Measurements from ENCODE around the gene OPRD1. TPM values are rescaled to one million over a fixed set of nuclear protein-coding genes. Genes with fewer than 3 reads are reported as not detected.

OPRD1 gene
- total RNA-seq, 1 donor from 2014 or later = not detected

DNA sequence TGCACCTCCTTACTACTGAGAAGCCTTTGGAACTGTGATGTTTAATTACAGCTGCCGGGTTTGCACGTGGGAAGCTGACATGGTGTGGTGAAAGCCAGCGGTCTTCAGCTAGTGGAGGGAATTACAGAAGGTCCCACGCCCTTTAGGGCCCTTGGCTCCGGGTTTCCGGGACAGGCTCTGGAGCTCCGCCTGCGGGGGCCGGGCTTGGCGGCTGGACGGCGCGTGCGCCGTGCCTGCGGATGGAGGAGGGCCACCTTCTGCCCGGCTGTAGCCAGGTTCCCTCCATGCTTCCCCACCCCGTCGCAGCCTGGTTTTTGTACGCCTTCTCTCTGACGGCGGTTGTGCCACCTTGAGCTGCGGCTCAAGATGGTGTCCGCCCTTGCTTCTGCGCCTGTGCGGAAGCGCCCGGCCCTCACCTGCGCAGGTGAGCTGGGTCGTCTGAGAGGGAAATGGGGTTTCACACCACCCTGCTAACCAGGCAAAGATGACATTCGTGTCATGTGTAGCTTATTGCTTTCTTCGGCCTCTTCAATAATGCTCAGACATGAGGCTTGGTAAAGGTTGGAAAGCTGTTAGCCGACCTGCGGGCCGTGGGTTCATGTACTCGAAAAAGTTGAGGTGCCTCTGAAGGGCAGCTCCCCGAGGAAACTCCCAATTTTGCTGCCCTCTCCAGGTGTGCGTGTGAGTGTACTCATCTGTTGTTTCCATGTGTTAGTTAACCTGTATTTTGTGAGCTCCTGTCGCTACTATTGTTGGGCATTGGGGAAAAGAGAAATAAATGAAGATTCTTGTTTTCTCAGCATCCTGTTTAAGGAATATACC, 36.6 kb upstream of the OPRD1 start:
- peak; percentile 92 for DNase-seq
- Histone ChIP-seq H3K27ac (peak overlapping the region; percentile 78), H3K9me3 (no peaks in the 10 kb centered on the region), H3K4me1 (peaks cover 9% of the 10 kb centered on the region), H3K36me3 (peaks cover 15% of the 10 kb centered on the region), H3K27me3 (ENCODE audit: low read depth) (no peaks in the 10 kb centered on the region), H3K4me3 (peak overlapping the region; percentile 59)
- intact Hi-C loops (cut with DNase I) = no loop called here
- TF ChIP-seq, protein P1, sequence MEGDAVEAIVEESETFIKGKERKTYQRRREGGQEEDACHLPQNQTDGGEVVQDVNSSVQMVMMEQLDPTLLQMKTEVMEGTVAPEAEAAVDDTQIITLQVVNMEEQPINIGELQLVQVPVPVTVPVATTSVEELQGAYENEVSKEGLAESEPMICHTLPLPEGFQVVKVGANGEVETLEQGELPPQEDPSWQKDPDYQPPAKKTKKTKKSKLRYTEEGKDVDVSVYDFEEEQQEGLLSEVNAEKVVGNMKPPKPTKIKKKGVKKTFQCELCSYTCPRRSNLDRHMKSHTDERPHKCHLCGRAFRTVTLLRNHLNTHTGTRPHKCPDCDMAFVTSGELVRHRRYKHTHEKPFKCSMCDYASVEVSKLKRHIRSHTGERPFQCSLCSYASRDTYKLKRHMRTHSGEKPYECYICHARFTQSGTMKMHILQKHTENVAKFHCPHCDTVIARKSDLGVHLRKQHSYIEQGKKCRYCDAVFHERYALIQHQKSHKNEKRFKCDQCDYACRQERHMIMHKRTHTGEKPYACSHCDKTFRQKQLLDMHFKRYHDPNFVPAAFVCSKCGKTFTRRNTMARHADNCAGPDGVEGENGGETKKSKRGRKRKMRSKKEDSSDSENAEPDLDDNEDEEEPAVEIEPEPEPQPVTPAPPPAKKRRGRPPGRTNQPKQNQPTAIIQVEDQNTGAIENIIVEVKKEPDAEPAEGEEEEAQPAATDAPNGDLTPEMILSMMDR (IDR thresholded peaks at IDR 0.05) = no peak
- ATAC-seq = peak; percentile 98

DNA sequence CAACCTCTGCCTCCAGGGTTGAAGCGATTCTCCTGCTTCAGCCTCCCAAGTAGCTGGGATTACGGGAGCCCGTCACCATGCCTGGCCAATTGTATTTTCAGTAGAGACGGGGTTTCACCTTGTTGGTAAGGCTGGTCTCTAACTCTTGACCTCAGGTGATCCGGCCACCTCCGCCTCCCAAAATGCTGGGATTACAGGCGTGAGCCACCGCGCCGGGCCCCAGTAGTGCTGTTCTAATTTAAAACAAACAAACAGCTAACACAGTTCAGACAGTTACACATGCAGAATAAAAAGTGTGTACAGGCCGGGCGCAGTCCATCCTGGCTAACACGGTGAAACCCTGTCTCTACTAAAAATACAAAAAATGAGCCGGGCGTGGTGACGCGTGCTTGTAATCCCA, 35.6 kb upstream of the OPRD1 start:
- ATAC-seq (no peak), DNase-seq (no peak)
- Histone ChIP-seq H3K27ac (no peak overlapping the region), H3K4me1 (peaks cover 9% of the 10 kb centered on the region), H3K27me3 (ENCODE audit: low read depth) (no peaks in the 10 kb centered on the region), H3K36me3 (peaks cover 8% of the 10 kb centered on the region), H3K9me3 (no peaks in the 10 kb centered on the region), H3K4me3 (no peak overlapping the region)
- intact Hi-C loops (cut with DNase I) = no loop called here
- TF ChIP-seq, protein P1 (IDR thresholded peaks at IDR 0.05) = no peak

DNA sequence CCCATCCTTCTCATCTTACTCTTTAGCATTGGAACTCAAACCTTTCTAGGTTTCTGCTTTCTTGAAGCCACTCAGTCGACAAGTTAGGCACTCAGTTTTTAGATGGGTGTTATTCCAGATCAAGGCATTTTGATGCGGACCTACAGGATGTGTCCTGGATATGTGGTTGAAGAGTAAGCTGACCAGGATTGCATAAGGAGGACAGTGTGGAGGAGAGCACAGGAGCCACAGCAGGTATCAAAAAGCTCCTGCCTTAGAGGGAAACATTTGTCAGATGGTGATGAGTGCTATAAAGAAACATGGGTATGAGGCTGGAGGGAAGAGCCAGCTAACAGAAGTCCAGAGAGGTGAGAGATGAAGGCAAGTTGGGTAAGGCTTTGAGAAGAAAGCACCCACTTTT, 33.9 kb upstream of the OPRD1 start:
- Histone ChIP-seq H3K27ac (no peak overlapping the region), H3K27me3 (ENCODE audit: low read depth) (no peaks in the 10 kb centered on the region), H3K4me1 (peaks cover 9% of the 10 kb centered on the region), H3K9me3 (no peaks in the 10 kb centered on the region), H3K4me3 (no peak overlapping the region), H3K36me3 (peaks cover 3% of the 10 kb centered on the region)
- intact Hi-C loops (cut with DNase I) = no loop called here
- no peak for DNase-seq
- no peak for ATAC-seq
- TF ChIP-seq, protein P1 (IDR thresholded peaks at IDR 0.05) = no peak

DNA sequence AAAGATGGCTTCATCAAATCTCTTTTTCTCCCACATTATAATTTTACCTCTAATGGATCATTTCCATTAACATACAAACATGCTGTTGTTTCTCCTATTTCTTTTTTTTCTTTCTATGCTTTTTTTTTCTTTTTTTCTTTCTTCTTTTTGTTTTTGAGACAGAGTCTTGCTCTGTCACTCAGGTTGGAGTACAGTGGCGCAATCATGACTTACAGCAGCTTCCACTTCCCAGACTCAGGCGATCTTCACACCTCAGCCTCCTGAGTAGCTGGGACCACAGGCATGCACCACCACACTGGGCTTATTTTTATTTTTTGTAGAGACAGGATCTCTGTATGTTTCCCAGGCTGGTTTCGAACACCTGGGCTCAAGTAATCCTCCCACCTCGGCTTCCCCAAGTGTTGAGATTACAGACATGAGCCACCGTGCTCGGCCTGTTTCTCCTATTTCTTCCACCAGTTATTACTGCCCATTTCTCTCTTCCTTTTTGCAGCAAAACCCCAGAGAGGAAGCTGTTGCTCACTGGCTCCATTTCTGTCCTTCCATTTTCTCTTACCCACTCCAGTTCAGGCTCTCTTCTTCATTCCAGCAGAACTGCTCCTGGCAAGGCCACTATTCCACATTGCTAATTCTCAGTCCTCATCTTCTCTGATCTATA, 32.1 kb upstream of the OPRD1 start:
- intact Hi-C loops (cut with DNase I) = loop anchor here (10.0 kb wide), 2 partner anchors 95 to 255 kb away; no protein-coding TSS in a partner anchor
- no peak overlapping the region for H3K27ac ChIP-seq
- no peak overlapping the region for H3K4me3 ChIP-seq
- DNase-seq (no peak), ATAC-seq (no peak)
- no peaks in the 10 kb centered on the region for H3K27me3 ChIP-seq (ENCODE audit: low read depth)
- H3K36me3 ChIP-seq = no peaks in the 10 kb centered on the region
- no peaks in the 10 kb centered on the region for H3K9me3 ChIP-seq
- peaks cover 2% of the 10 kb centered on the region for H3K4me1 ChIP-seq
- TF ChIP-seq, protein P1 (IDR thresholded peaks at IDR 0.05) = no peak

DNA sequence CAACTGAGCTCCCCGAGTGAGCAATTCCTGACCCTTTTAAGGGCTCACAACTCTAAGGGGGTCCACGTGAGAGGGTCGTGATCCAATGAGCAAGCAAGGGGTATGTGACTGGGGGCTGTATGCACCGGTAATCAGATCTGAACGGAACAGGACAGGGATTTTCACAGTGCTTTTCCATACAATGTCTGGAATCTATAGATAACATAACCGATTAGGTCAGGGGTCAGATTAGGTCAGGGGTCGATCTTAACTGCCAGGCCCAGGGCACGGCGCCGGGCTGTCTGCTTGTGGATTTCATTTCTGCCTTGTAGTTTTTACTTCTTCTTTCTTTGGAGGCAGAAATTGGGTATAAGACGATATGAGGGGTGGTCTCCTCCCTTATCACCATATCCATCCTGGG, 30.7 kb upstream of the OPRD1 start:
- H3K27me3 ChIP-seq (ENCODE audit: low read depth) = no peaks in the 10 kb centered on the region
- no peak overlapping the region for H3K4me3 ChIP-seq
- no peak for DNase-seq
- no peak overlapping the region for H3K27ac ChIP-seq
- H3K4me1 ChIP-seq = no peaks in the 10 kb centered on the region
- H3K36me3 ChIP-seq = no peaks in the 10 kb centered on the region
- TF ChIP-seq, protein P1 (IDR thresholded peaks at IDR 0.05) = no peak
- H3K9me3 ChIP-seq = no peaks in the 10 kb centered on the region
- intact Hi-C loops (cut with DNase I) = loop anchor here (10.0 kb wide), 2 partner anchors 93 to 253 kb away; no protein-coding TSS in a partner anchor
- ATAC-seq = no peak

Measured in lower lobe of right lung (tissue), 2 donors.